PC-3 (cell line): ENCODE results near the gene PDZD2. TPM values are rescaled to one million over a fixed set of nuclear protein-coding genes. Genes with fewer than 3 reads are reported as not detected.

Experiments used
- ATAC-seq: fragments of 200-7000 bp; cut with Tn5 transposase; 2 replicates; pipeline ENCODE4 v1.9.1; 2020; ENCODE audit warnings: mild to moderate bottlenecking, moderate library complexity
- BruUV-seq: library from RNA; stranded (reverse); fragments of 400-500 nt; replicated peaks from 2 replicates; lab custom pipeline; 2021; lab: Mats Ljungman, UMichigan
- CTCF ChIA-PET: fragments of 300-600 bp; sonication (Branson Sonifier 250); formaldehyde crosslinking; loops from one replicate; lab custom pipeline; 2022; ENCODE audit warnings: antibody characterized with exemption; lab: Charles Lee
- POLR2A ChIA-PET: fragments of 300-600 bp; sonication (Branson Sonifier 250); formaldehyde crosslinking; loops from one replicate; lab custom pipeline; 2022; ENCODE audit warnings: antibody characterized with exemption; ENCODE audit not compliant: unreplicated experiment; lab: Charles Lee
- DNase-seq: peaks from one replicate; pipeline ENCODE4 v3.0.0-alpha.2; 2015
- H2AFZ ChIP-seq: fragments of 300-600 bp; sonication (generic); 2 replicates; pipeline ENCODE4 v1.6.0; 2016; ENCODE audit warnings: antibody characterized with exemption, low read length
- H3F3A ChIP-seq: fragments of 300-600 bp; sonication (generic); one replicate; pipeline ENCODE4 v1.6.0; 2017; ENCODE audit warnings: antibody characterized with exemption, low read length, control low read depth, mild to moderate bottlenecking; ENCODE audit not compliant: unreplicated experiment
- H3K27ac ChIP-seq: fragments of 300-600 bp; sonication (generic); 2 replicates; pipeline ENCODE4 v1.5.1; 2016; ENCODE audit warnings: mild to moderate bottlenecking, low read length
- H3K27me3 ChIP-seq: fragments of 300-600 bp; sonication (generic); 2 replicates; pipeline ENCODE4 v1.6.1; 2016; ENCODE audit warnings: low read length, mixed read lengths
- H3K36me3 ChIP-seq: fragments of 300-600 bp; sonication (generic); 2 replicates; pipeline ENCODE4 v1.6.1; 2016; ENCODE audit warnings: low read depth, mixed run types, low read length, mixed read lengths
- H3K4me1 ChIP-seq: fragments of 300-600 bp; sonication (generic); 2 replicates; pipeline ENCODE4 v1.5.1; 2016; ENCODE audit warnings: low read length; ENCODE audit not compliant: insufficient read depth
- H3K4me2 ChIP-seq: fragments of 300-600 bp; sonication (generic); 2 replicates; pipeline ENCODE4 v1.6.0; 2016; ENCODE audit warnings: low read length
- H3K4me3 ChIP-seq: fragments of 300-600 bp; sonication (generic); 2 replicates; pipeline ENCODE4 v1.5.1; 2016; ENCODE audit warnings: mild to moderate bottlenecking, low read length, mixed read lengths
- H3K79me2 ChIP-seq: fragments of 300-600 bp; sonication (generic); 2 replicates; pipeline ENCODE4 v1.6.1; 2017; ENCODE audit warnings: low read length, mixed read lengths
- H3K9ac ChIP-seq: fragments of 300-600 bp; sonication (generic); 2 replicates; pipeline ENCODE4 v1.6.0; 2016; ENCODE audit warnings: mild to moderate bottlenecking, low read length
- H3K9me2 ChIP-seq: fragments of 300-600 bp; sonication (generic); replicated peaks from 2 replicates; pipeline ENCODE4 v1.6.1; 2016; ENCODE audit warnings: mixed run types, low read length, mixed read lengths
- H3K9me3 ChIP-seq: fragments of 300-600 bp; sonication (generic); 2 replicates; pipeline ENCODE4 v1.6.1; 2016; ENCODE audit warnings: low read length, mixed read lengths
- H4K20me1 ChIP-seq: fragments of 300-600 bp; sonication (generic); 2 replicates; pipeline ENCODE4 v1.6.1; 2016; ENCODE audit warnings: low read length, mixed read lengths
- EZH2 ChIP-seq: fragments of 300-600 bp; sonication (generic); IDR thresholded peaks from one replicate; pipeline ENCODE4 v1.6.1; 2017; ENCODE audit warnings: antibody characterized with exemption, mild to moderate bottlenecking, low read length; ENCODE audit not compliant: unreplicated experiment
- EZH2phosphoT487 ChIP-seq: fragments of 300-600 bp; sonication (generic); IDR thresholded peaks from 2 replicates; pipeline ENCODE4 v1.6.1; 2018; ENCODE audit warnings: mild to moderate bottlenecking, antibody characterized with exemption, low read length, borderline replicate concordance
- intact Hi-C: fragments of 100-400 bp; cut with micrococcal nuclease; formaldehyde crosslinking; loops from 2 replicates; pipeline ENCODE4 v1.9.0; 2023
- total RNA-seq: library from RNA; depleted of rRNA; stranded (reverse); fragments of >200 nt; gene quantifications from 2 replicates; pipeline ENCODE4 v1.2.3, GENCODE V29; 2014
- TF ChIP-seq, protein P1 (sequence below): fragments of 300-600 bp; sonication (generic); conservative IDR thresholded peaks from 2 replicates; pipeline ENCODE4 v1.5.1; 2017; ENCODE audit warnings: antibody characterized with exemption, low read depth, mild to moderate bottlenecking, low read length

Gene PDZD2
- total RNA-seq, 1 experiment from 2014 or later = 2.0 TPM

GRCh38 chr5:31853398-31854135, 214.6 kb downstream of the PDZD2 start:
- H3K9me3 ChIP-seq = no peaks in the 10 kb centered on the region
- peaks cover 20% of the 10 kb centered on the region for H3K4me1 ChIP-seq
- H3K27ac ChIP-seq = peak overlapping the region; percentile 69
- no peaks in the 10 kb centered on the region for H3K36me3 ChIP-seq
- intact Hi-C loops = loop anchor here (1.0 to 10.0 kb wide), 4 partner anchors 28 to 223 kb away; no protein-coding TSS in a partner anchor
- H3K79me2 ChIP-seq = 0 out of 2 replicates have a peak, but pooled peaks cover 7% of the 10 kb centered on the region
- H3K27me3 ChIP-seq = no peaks in the 10 kb centered on the region
- no peaks in the 10 kb centered on the region for H3F3A ChIP-seq
- H4K20me1 ChIP-seq = no peaks in the 10 kb centered on the region
- POLR2A ChIA-PET = no interaction called here
- peak overlapping the region; percentile 79 for H3K4me3 ChIP-seq
- TF ChIP-seq, protein P1, sequence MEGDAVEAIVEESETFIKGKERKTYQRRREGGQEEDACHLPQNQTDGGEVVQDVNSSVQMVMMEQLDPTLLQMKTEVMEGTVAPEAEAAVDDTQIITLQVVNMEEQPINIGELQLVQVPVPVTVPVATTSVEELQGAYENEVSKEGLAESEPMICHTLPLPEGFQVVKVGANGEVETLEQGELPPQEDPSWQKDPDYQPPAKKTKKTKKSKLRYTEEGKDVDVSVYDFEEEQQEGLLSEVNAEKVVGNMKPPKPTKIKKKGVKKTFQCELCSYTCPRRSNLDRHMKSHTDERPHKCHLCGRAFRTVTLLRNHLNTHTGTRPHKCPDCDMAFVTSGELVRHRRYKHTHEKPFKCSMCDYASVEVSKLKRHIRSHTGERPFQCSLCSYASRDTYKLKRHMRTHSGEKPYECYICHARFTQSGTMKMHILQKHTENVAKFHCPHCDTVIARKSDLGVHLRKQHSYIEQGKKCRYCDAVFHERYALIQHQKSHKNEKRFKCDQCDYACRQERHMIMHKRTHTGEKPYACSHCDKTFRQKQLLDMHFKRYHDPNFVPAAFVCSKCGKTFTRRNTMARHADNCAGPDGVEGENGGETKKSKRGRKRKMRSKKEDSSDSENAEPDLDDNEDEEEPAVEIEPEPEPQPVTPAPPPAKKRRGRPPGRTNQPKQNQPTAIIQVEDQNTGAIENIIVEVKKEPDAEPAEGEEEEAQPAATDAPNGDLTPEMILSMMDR = no peak
- no peak for TF ChIP-seq EZH2phosphoT487
- no peak for TF ChIP-seq EZH2
- H2AFZ ChIP-seq = peak overlapping the region; percentile 82
- BruUV-seq = no TSS peak
- H3K9ac ChIP-seq = peak overlapping the region; percentile 73; the same call in 1 of the 2 replicates
- ATAC-seq = peak; percentile 19
- peak overlapping the region; percentile 88 for H3K4me2 ChIP-seq
- peak; percentile 30 for DNase-seq
- no peaks in the 10 kb centered on the region for H3K9me2 ChIP-seq
- CTCF ChIA-PET = interaction anchor here (0.6 to 2.1 kb wide), 3 partner anchors 28 to 191 kb away, joined by 4 to 8 read pairs (median 5); no protein-coding TSS in a partner anchor

DNA sequence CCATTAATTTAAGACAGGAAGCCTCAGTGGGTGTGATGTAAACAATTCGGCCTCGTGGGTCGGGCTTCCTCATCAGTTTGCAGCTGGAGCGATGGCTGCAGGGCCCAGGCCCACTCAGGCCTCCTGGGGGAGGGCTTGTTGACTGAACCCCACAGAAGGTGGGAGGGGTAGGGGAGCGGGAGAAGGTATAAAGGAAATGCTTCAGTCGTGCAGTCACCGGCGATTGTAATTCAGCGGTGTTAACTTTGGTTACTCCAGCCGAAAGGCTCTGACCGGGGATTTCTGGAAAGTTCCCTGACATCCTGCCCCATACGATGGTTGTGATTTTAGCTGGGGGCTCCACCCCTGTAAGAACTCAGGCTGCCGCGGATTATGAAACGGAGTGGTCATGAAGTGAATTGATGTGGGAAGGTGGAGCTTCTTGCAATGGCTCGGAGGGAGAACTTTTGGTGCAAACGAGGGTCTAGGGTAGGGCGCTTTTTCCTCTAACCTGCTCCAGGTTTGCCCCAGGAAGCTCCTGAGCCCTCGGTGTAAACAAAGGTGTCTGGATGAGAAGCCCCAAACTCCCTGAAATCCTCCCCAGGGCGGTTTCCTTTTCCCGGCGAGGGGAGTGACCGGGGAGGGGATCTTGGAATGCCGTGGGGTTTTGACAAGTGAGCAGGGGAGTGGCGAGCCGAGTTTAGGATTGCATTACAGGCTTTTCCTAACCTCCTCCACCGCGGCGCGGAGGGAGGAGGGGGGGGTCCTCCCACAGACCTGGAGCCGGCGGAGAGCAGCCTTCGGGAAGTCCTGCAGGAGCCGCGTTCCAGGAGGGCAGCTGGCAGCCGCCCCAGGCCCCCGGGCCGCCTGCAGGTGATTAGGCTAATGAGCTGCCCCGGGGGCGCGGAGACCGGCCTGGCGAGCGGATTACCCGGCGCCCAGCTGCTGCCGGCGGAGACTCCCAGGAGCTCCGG, 215.5 kb downstream of the PDZD2 start:
- H4K20me1 ChIP-seq = no peaks in the 10 kb centered on the region
- POLR2A ChIA-PET = no interaction called here
- peak overlapping the region; percentile 69 for H3K27ac ChIP-seq
- no peaks in the 10 kb centered on the region for H3F3A ChIP-seq
- H3K36me3 ChIP-seq = peaks cover 8% of the 10 kb centered on the region
- BruUV-seq = TSS peak; percentile 80
- TF ChIP-seq, protein P1 = no peak
- no peak for TF ChIP-seq EZH2
- no peak for TF ChIP-seq EZH2phosphoT487
- peak overlapping the region; percentile 82 for H2AFZ ChIP-seq
- CTCF ChIA-PET = interaction anchor here (0.5 to 2.1 kb wide), 8 partner anchors 27 to 310 kb away, joined by 3 to 12 read pairs (median 4); no protein-coding TSS in a partner anchor
- no peaks in the 10 kb centered on the region for H3K9me2 ChIP-seq
- H3K4me2 ChIP-seq = peak overlapping the region; percentile 88
- 0 out of 2 replicates have a peak, but pooled peaks cover 7% of the 10 kb centered on the region for H3K79me2 ChIP-seq
- no peaks in the 10 kb centered on the region for H3K27me3 ChIP-seq
- H3K9ac ChIP-seq = peak overlapping the region; percentile 73
- H3K4me1 ChIP-seq = peaks cover 20% of the 10 kb centered on the region
- peaks cover 7% of the 10 kb centered on the region; the same call in 1 of the 2 replicates for H3K9me3 ChIP-seq
- peak overlapping the region; percentile 79 for H3K4me3 ChIP-seq
- DNase-seq = peak; percentile 81
- ATAC-seq = peak; percentile 74
- intact Hi-C loops = loop anchor here (1.0 to 10.0 kb wide), 4 partner anchors 29 to 222 kb away; no protein-coding TSS in a partner anchor
